Stimulated activated CD4-positive, alpha-beta T cell treated with anti-CD3 and anti-CD28 coated beads, Interleukin-1b, Interleukin-23, amount 100 ng/mL, for 24 hours (primary cell): ENCODE data around the gene LDB1.

Experiments used
- DNase-seq, 4 experiments: peaks; one replicate each; pipeline ENCODE4 v3.0.0-alpha.2; 2020; ENCODE audit warnings: low read depth in 4 of 4, low spot score in 1 of 4

LDB1 gene

GRCh38 chr10:102065561-102066398 lies 54.4 kb downstream of the LDB1 start:
- DNase-seq: peak in 1 of 4 experiments; percentile 22

- peak; percentile 70 to 89 (median 79) for DNase-seq
Measured at GRCh38 chr10:102064868-102065560, 55.2 kb downstream of the LDB1 start, which contains the start of gene HPS6. Gene HPS6, plus strand, starts transcription at chr10:102065349. Its CDS starts 126 bp downstream, at chr10:102065475.

- DNase-seq: no peak
Measured at GRCh38 chr10:102064503-102064867, 55.7 kb downstream of the LDB1 start.

- no peak for DNase-seq
Measured at GRCh38 chr10:102059987-102060386, 60.2 kb downstream of the LDB1 start.
